AG08395 (cell line): Measurements from ENCODE around the gene ANKS4B.
"Not testable (repeated sequence)": the region's sequence is repeated elsewhere in the genome, so short reads cannot be mapped to it uniquely, and the experiment has no call there.

Experiments used
- DNase-seq: peaks from one replicate; pipeline ENCODE4 v3.0.0; 2012; ENCODE audit warnings: mixed read lengths, low spot score

ANKS4B gene, protein sequence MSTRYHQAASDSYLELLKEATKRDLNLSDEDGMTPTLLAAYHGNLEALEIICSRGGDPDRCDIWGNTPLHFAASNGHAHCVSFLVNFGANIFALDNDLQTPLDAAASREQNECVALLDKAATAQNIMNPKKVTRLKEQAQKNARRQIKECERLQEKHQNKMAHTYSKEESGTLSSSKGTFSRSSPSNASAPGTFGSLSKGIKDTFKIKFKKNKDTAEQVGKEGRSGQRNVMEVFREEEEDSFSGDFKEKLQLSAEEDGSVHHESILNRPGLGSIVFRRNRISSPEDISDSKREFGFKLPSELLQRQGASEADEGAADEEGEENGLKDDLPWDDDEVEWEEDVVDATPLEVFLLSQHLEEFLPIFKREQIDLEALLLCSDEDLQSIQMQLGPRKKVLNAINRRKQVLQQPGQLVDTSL

DNA sequence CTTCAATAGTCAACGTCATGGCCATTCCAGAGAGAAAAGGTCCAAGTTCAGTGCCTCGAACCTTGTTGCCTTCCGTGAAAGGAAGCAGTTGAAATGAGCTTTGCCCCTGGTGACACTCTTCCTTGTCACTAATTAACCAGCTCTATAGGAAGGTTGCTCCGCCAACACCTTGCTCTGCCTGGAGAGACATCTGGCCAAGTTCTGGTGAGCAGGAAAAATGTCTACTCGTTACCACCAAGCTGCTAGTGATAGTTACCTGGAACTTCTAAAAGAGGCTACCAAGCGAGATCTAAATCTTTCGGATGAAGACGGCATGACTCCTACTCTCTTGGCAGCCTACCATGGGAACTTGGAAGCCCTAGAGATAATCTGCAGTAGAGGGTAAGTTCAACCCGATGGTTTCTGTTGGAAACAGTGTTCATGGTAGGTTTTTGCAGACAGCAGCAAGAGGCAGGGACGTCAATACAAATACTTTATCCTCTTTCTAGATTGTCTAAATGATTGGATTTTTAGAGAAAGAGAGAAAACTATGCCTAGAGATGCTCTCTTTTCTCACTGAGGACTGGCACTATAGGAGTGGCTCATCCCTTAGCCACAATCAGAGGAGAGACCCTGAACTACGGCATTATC lies at the start of gene ANKS4B:
Gene ANKS4B (plus strand): TSS at position 179 of the 630 bp plus-strand sequence. CDS start 39 bp downstream, at position 218.
- DNase-seq: no peak

DNA sequence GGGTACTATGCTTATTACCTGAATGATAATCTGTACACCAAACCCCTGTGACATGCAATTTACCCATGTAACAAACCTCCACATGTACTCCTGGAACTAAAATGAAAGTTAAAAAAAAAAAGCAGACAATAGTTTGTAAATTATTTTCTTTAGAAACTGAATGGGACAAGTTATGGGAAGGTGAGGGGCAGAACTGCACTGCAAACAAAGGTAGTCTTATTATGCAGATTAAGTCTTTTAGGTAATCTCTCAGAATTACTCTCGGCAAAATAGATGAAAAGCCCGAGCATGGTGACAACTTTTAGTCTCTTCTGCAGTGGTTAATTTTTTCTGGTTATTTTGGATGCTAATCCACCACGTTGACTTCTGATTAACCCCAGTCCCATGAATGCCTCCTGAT lies 49.5 kb upstream of the ANKS4B start:
- no peak for DNase-seq

DNA sequence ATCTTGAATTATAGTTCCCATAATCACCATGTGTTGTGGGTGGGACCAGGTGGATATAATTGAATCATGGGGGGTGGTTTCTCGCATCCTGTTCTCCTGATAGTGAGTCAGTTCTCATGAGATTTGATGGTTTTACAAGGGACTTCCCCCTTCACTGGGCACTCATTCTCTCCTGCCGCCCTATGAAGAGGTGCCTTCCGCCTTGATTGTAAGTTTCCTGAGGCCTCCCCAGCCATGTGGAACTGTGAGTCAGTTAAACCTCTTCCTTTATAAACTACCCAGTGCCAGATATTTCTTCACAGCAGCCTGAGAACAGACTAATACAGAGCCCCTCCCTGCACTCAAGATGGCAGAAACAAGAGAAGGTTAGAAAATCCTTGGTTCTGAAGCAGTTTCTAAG lies 48.7 kb upstream of the ANKS4B start:
- DNase-seq: no peak

DNA sequence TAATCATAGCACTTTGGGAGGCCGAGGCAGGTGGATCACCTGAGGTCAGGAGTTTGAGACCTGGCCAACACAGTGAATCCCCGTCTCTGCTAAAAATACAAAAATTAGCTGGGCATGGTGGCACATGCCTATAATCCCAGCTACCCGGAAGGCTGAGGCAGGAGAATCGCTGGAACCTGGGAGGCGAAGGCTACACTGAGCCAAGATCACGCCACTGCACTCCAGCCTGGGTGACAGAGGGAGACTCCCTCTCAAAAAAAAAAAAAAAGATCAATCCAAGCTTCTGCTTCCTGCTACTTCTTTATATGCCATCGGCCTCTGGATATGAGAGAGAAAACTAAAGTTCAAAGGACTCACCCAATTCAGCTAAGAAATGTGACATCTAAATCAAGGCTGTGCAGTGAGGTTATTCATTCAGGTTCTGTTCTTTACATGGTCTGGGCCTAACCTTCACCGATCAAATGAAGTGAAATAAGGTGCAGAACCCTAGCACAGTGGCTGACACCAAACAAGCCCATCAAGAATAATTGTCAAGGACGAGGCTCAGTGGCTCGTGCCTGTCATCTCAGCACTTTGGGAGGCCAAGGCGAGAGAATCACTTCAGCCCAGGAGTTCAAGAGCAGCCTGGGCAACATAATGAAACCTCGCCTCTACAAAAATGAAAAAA lies 47.7 kb upstream of the ANKS4B start:
- DNase-seq: no peak

DNA sequence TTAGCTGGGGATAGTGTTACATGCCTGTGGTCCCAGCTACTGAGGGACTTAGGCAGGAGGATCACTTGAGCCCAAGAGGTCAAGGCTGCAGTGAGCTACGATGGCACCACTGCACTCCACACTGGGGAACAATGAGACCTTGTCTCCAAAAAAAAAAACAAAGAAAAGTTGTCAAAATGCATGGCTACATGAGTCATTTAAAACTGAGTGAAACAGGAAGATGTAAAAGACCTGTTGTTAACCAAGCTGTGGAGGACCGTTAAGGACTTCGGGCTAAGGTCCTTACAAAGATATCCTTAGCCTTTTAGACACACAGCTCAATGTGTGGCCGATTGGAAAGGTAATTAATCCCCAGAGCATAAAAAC lies 47.2 kb upstream of the ANKS4B start:
- DNase-seq: no peak

DNA sequence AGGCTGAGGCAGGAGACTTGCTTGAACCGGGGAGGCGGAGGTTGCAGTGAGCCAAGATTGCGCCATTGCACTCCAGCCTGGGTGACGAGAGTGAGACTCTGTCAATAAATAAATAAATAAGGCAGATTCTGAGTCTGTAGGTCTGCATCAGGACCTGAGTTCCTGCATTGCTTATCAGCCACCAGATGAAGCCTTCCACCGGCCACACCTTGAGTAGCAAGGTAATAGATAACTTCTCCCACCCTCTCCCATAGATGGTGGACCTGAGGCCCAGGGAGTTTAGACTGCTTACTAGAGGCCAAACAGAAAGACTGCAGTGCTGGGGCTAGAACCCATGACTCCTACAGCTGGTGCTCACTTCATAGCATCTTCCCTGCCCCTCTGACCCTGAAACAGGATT lies 44.2 kb upstream of the ANKS4B start:
- no peak for DNase-seq

DNA sequence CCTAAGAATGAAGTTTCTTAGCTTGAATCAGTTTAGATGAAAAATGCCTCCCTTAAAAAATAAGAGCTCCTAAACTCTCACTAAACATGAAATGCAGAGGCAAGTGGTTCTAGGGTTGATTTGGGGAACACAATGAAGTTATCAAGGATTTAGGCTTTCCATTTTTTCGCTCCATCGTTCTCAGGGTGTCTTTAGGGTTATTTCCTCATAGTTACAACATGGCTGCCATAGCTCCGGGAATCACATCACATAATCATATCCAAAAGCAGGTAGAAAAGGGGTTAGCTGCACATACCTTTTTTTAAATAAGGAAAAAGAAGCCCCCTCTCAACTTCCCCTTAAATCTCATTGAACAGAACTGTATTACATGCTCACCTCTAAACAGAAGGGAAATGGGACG lies 43.5 kb upstream of the ANKS4B start:
- no peak for DNase-seq

DNA sequence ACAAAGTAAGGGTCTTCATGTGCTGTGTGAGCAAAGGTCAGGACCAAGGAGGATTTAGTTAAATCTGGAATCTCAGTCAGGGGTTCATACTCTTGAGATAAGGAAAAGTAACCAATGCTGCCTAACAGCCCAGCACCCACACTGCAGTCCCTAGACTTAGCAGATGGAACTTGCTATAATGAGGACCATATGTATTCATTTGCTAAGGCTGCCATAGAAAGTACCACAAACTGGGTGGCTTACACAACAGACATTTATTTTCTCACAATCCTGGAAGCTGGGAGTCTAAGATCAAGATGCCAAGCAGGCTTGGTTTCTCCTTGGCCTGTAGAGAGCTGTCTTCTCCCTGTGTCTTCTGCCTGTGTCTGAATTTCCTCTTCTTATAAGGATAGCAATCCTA lies 42.9 kb upstream of the ANKS4B start:
- peak; percentile 32 for DNase-seq

DNA sequence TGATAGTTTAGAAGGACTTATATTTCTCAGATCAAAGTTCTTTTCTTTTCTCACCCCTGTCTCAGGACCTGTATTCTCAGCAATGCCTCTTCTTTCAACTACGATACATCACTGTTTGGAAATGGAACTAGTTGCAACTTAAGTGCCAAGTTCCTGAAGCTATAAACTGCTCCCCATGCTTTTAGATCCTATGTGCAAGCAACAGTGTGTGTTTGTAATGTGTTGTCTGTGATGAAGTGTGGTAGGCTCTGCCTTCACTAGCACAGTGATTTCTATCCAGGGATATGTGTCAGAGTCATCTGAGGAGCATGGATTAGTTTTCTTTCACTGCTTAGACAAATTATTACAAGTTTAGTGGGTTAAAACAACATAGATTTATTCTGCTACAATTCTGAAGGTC lies 40.5 kb upstream of the ANKS4B start:
- DNase-seq: no peak

DNA sequence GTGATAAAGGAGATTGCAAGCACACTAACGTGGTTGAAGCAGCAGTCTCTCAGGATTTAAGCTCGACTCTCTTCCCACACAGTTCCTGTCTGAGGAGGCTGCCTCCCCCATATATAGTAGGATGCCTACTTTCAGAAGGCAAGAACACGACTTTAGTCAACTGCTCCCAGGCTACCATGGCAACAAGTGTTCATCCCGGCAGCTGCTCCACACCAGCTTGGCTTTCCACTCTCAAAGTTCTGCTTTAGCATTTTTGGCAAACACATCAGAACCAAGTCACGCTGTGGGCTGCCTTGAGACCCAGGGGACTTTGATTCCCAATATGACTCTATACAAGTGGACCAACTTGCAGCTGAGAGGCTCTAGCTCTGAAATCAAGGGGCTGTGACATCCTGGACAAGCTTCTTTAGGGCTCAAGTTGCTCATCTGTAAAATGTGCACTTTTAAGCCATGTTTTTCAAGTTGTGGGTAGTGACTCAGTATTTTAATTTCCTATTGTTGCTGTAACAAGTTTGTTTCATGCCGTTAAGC lies 38.7 kb upstream of the ANKS4B start:
- peak; percentile 41 for DNase-seq

DNA sequence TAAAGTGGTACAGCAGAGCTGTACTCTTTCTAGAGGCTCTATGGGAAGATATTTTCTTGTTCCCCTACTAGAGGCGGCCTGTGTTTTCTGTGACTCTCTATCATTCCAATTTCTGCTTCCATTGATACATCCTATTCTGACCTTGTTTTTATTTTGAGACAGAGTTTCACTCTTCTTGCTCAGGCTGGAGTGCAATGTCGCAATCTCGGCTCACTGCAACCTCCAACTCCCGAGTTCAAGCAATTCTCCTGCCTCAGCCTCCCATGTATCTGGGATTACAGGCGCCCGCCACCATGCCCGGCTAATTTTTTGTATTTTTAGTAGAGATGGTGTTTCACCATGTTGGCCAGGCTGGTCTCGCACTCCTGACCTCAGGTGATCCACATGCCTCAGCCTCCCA lies 38.2 kb upstream of the ANKS4B start:
- not testable (repeated sequence) for DNase-seq

DNA sequence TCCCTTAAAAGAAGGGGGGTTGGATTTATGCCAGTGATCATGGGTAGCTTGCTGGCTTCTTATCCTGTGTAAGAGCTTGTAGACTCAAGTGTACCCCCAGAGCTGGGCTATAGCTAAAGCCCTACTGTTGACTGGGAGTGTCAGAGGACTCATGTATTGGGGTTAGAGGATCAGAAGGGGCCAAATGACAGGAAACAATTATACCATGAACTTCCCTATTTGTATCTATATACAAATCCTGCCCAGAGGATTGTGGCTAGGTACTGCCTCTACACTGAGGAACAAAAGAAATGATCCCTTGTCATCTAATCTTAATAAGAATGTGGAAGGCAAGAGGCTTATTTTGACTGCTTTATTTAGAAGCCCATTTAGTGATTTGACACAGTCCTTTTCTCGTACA lies 36.4 kb upstream of the ANKS4B start:
- DNase-seq: no peak

DNA sequence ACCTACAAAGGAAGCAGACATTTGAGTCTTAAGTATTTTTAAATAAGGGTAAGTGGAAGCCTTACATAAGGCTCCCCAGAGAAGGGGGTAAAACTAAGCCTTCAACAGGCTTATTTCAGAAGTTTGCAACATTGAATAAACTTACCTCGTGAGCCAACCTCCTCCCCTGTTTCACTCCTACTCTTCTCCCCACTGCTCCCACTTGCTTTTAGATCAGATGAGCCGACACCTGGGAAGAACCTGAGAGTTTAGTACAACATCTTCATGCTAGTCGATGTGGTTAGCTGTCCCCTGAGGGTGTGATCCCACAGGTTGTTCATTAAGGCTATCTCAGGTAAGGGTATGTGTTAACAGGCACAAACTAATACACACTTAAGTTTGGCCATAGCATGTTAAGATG lies 35.9 kb upstream of the ANKS4B start:
- DNase-seq: no peak

DNA sequence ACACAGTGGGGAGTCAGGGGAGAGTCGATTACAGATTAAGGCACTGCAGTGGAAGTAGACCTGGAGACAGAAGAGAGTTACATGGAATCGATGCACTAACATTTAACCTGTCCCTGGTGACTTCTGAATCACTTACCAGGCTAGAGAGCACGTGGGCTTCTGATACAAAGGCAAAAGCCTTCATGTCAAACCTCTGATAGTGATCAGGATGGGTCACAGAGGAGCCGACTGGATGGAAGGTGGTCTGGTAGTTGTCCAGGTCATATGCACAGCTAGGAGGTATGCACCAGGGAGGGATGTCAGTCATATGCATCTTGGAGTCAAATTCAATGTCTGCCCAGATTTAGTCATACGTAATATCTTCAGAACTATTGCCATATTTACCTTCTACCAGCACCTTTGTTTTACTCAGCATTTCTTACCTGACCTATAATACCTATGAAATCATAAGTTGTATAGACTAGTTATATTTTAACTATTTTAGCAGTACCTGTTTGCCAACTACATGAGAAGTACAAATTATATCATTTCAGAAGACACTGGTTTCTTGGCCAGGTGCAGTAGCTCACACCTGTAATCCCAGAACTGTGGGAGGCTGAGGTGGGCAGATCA lies 33.8 kb upstream of the ANKS4B start:
- no peak for DNase-seq

DNA sequence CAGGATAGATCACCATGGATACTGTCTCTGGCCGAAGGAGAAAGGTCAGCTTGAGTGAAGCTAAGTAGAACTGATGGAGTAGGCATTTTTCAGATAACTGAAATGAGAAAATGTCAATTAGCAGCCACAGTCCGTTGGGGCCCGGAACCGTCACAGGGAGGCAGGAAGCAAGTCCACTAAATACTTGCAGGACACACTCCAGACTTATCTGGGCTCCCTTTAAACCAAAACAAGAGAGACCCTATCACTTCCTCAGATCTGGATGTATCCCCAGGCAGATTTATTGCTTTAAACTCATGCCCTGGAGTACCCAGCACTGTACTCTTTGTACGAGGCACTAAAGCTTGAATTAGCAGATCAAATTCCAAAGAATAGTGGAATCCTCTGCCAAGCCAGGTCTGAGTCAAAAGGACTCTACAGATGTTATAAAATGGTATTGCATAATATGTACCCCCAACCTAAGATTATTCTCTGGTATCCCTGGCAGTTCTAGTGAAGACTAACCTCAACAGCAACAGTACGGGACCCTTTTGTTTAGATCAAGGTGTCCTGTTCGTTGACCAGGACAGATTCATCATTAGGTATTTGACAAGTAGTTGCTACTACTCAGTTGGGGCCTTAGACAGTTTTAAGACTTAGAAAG lies 30.2 kb upstream of the ANKS4B start:
- no peak for DNase-seq

DNA sequence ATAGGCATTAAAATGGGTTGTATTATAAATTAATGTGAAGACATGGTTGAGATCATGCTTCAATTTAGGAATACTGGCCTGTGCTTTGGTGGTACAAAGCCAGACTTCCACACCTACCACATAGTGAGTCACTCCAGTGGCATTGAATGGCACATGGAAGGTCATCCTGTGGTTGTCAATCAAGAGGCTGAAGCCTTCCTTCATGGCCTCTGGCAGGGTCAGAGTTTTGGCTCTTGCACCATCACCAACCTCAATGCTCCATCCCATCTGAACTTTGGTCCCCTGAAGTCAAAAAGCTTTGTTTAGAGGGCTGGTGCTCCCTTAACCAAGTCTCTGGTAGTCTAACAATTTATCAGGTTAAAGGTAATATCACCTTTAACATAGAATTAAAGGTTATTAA lies 28.2 kb upstream of the ANKS4B start:
- no peak for DNase-seq

DNA sequence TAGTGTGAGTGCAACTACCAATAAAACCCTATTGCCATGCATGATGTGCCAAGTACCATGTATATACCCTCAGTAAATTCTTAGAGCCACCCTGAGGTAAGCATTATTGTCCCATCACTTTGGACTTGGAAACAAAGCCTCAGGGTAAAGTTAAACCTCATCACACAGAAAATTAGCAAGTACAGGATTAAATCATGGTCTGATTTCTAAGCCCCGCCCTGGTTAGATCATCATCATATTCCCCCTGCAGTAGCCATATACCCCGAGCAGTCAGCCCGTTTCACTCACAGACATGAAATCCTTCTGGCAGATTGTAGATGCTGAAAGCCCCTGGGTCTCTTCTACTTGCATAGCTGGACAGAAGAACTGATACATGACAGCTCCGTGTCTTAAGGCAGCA lies 26.9 kb upstream of the ANKS4B start:
- DNase-seq: no peak

DNA sequence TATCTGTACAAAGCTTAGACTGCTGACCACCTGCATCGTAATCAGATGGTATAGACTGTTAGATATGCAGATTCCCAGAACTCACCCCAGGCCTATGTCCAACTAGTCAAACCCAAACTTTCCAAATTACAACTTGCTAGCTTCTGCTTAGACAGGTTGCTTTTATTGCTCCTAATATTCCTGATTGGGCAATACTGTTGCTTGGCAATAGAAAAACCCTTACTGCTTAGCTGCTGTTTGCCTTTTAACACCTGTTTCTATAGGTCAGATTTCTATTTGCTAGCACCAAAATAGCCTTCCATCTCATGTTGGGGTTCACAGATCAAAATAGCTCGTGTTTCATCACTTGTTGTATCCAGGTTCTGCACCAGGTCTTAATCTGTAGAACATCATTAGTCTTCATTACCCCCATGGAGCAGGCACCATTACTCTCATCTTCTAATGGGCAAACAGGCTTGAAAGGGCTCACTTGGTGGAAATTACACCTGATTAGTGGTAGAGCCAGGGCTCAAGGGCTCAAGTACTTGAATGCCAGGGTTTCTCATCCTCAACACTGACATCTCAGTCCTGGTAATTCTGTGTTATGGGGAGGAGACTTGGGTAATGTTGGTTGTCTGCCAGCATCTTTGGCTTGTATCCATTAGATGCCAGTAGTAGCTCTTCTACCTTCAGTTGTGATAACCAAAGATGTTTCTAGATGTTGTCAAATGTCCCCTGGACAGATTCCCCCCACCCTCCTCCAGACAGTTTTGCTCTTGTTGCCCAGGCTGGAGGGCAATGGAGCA lies 24.9 kb upstream of the ANKS4B start:
- no peak for DNase-seq

DNA sequence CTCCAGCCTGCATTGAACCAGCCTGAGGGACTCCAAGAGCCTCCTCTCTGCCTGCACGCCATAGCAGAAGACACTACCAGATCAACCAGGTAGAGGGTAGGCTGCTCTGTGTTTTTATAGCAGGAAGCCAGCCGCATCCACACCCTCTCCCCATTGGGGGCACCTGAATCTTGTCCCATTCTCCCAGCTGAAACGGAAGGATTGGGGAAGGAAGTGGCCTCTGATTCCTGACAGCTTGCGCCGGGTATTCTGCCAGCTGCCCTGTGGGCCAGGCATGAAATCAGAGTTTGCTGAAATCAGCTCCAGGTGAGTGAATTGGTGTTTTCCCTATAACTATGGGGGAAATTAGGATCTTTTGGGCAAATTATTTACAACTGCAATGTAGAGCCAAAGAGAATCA lies 22.0 kb upstream of the ANKS4B start, which contains the start of gene ZP2:
Gene ZP2 (minus strand): TSS at position 89 of the 400 bp plus-strand sequence. CDS start 27 bp downstream, at position 62.
- DNase-seq: no peak

DNA sequence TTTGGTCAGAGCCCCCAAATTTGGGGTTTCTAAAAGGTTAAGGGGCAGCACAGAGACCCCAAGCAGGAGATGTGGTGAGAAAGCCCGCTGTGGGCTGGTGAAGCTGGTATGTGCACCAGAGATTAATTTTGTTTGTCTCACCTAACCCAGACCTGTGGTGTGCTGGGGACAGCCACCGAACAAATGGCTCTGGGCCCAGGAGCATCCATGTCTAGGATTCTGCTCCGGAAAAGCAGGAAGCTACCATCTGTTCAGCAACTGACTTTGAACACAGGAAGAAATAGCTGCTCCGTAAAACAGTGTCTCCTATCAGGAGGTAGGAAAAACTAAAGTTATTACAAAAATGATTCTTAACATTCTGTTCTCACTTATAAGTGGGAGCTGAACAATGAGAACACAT lies 19.4 kb upstream of the ANKS4B start:
- no peak for DNase-seq

DNA sequence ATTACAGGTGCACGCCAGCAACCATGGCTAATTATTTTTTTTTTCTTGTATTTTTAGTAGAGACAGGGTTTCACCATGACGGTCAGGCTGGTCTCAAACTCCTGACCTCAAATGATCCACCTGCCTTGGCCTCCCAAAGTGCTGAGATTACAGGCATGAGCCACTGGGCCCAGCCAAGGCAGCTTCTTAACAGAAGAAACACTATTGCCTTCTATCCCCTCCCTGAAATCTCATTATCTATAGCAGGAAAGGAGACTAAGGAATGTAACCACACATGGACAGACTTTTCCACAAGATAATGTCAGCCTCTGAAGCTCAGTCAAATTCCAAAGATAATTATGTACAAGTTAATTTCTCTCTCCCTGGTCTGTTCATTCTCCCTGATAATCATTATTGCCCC lies 16.4 kb upstream of the ANKS4B start:
- DNase-seq: no peak
